Measurements from ENCODE around the gene KRTAP7-1.

KRTAP7-1 gene

GRCh38 chr21:30829659-30830058, at the start of gene KRTAP7-1:
Gene KRTAP7-1, minus strand, starts transcription at chr21:30829759. Its CDS starts 61 bp downstream, at chr21:30829698.
- Mint-ChIP-seq H3K27ac (no peak within 1 kb of the TSS), H3K36me3 (ENCODE audit: low read depth) (no peaks in the 10 kb centered on the region), H3K4me1 (no peaks in the 10 kb centered on the region), H3K9me3 (peaks cover 11% of the 10 kb centered on the region), H3K4me3 (no peak within 1 kb of the TSS), H3K27me3 (ENCODE audit: low read depth) (no peaks in the 10 kb centered on the region)
- TF ChIP-seq CTCF (IDR thresholded peaks at IDR 0.05; ENCODE audit: unreplicated experiment in 3 of 3), result no peak

- Mint-ChIP-seq H3K36me3 (ENCODE audit: low read depth) (no peaks in the 10 kb centered on the region), H3K27me3 (ENCODE audit: low read depth) (no peaks in the 10 kb centered on the region), H3K27ac (peak overlapping the region; percentile 42 to 96 (median 94)), H3K9me3 (no peaks in the 10 kb centered on the region), H3K4me1 (peaks cover 12% of the 10 kb centered on the region), H3K4me3 (no peak overlapping the region)
- no peak for TF ChIP-seq CTCF (IDR thresholded peaks at IDR 0.05; ENCODE audit: unreplicated experiment in 3 of 3)
Measured at GRCh38 chr21:30874526-30874925, 45.0 kb upstream of the KRTAP7-1 start.

GRCh38 chr21:30847627-30848500, 18.3 kb upstream of the KRTAP7-1 start:
- H3K4me1 Mint-ChIP-seq, result peaks cover 20% of the 10 kb centered on the region
- H3K27ac Mint-ChIP-seq, result no peak overlapping the region
- no peaks in the 10 kb centered on the region for H3K27me3 Mint-ChIP-seq (ENCODE audit: low read depth)
- no peaks in the 10 kb centered on the region for H3K36me3 Mint-ChIP-seq (ENCODE audit: low read depth)
- H3K4me3 Mint-ChIP-seq, result no peak overlapping the region
- TF ChIP-seq CTCF (IDR thresholded peaks at IDR 0.05; ENCODE audit: unreplicated experiment in 3 of 3), result no peak
- H3K9me3 Mint-ChIP-seq, result peaks cover 5% of the 10 kb centered on the region

- H3K27ac Mint-ChIP-seq, result no peak overlapping the region
- no peaks in the 10 kb centered on the region for H3K36me3 Mint-ChIP-seq (ENCODE audit: low read depth)
- peak in 1 of 3 experiments; percentile 10 for TF ChIP-seq CTCF (IDR thresholded peaks at IDR 0.05; ENCODE audit: unreplicated experiment in 3 of 3)
Measured at GRCh38 chr21:30842990-30843389, 13.4 kb upstream of the KRTAP7-1 start.

GRCh38 chr21:30839304-30839703, 9.7 kb upstream of the KRTAP7-1 start:
- Mint-ChIP-seq H3K27me3 (ENCODE audit: low read depth) (no peaks in the 10 kb centered on the region), H3K4me1 (no peaks in the 10 kb centered on the region), H3K36me3 (ENCODE audit: low read depth) (no peaks in the 10 kb centered on the region), H3K27ac (no peak overlapping the region), H3K4me3 (no peak overlapping the region), H3K9me3 (peaks cover 9% of the 10 kb centered on the region)
- peak; percentile 35 to 58 (median 39) for TF ChIP-seq CTCF (IDR thresholded peaks at IDR 0.05; ENCODE audit: unreplicated experiment in 3 of 3)

More at GRCh38 chr21:30842990-30843389, 13.4 kb upstream of the KRTAP7-1 start:
- Mint-ChIP-seq H3K27me3 (ENCODE audit: low read depth) (no peaks in the 10 kb centered on the region), H3K4me1 (peaks cover 15% of the 10 kb centered on the region), H3K4me3 (no peak overlapping the region), H3K9me3 (peaks cover 9% of the 10 kb centered on the region)

GRCh38 chr21:30838536-30838935, 9.0 kb upstream of the KRTAP7-1 start:
- Mint-ChIP-seq H3K4me1 (no peaks in the 10 kb centered on the region), H3K27me3 (ENCODE audit: low read depth) (no peaks in the 10 kb centered on the region), H3K4me3 (no peak overlapping the region), H3K9me3 (peaks cover 9% of the 10 kb centered on the region), H3K27ac (no peak overlapping the region), H3K36me3 (ENCODE audit: low read depth) (no peaks in the 10 kb centered on the region)
- TF ChIP-seq CTCF (IDR thresholded peaks at IDR 0.05; ENCODE audit: unreplicated experiment in 3 of 3), result no peak
